GM12878 (cell line): Measurements from ENCODE around the gene ATP5PD. TPM values are rescaled to one million over a fixed set of nuclear protein-coding genes. Genes with fewer than 3 reads are reported as not detected.

ENCODE experiments used
- ATAC-seq: fragments of 200-7000 bp; cut with Tn5 transposase; 3 replicates; pipeline ENCODE4 v1.9.1; 2020; ENCODE audit warnings: mild to moderate bottlenecking, moderate library complexity
- BruUV-seq: library from RNA; stranded (reverse); fragments of 400-500 nt; replicated peaks from 2 replicates; lab custom pipeline; 2021; lab: Mats Ljungman, UMichigan
- CTCF ChIA-PET: fragments of 300-600 bp; sonication (Branson Sonifier 250); formaldehyde crosslinking; extraction: SDS; loops from one replicate; lab custom pipeline; 2021; ENCODE audit warnings: inconsistent platforms; lab: Yijun Ruan, JAX
- POLR2A ChIA-PET: fragments of 350-600 bp; formaldehyde crosslinking; extraction: SDS; loops from one replicate; lab custom pipeline; 2021; ENCODE audit warnings: inconsistent platforms; lab: Charles Lee
- RAD21 ChIA-PET: fragments of 300-600 bp; sonication (Branson Sonifier 250); formaldehyde crosslinking; loops from one replicate; lab custom pipeline; 2023; ENCODE audit warnings: antibody characterized with exemption; ENCODE audit not compliant: unreplicated experiment; lab: Charles Lee
- SMC1A ChIA-PET: fragments of 300-600 bp; sonication (Branson Sonifier 250); formaldehyde crosslinking; loops from one replicate; lab custom pipeline; 2023; ENCODE audit not compliant: unreplicated experiment, uncharacterized antibody; lab: Charles Lee
- DNase-seq: peaks from one replicate; pipeline ENCODE4 v3.0.0-alpha.2; 2011; ENCODE audit warnings: low read depth, low spot score
- FAIRE-seq: peaks from 3 replicates; lab custom pipeline; 2011; peaks lifted over from hg19 to GRCh38; lab: Jason Lieb, UNC
- H2AFZ ChIP-seq: 2 replicates; pipeline ENCODE4 v1.6.0; 2011; ENCODE audit warnings: low read depth, low read length, control low read depth; ENCODE audit not compliant: control insufficient read depth
- H3K27ac ChIP-seq: 2 replicates; pipeline ENCODE4 v1.5.1; 2011; ENCODE audit warnings: control low read depth; ENCODE audit not compliant: control insufficient read depth, insufficient read depth
- H3K27me3 ChIP-seq, 2 experiments: replicated peaks in 1 of 2; 2 replicates each; pipeline versions ENCODE4 v1.6.0 to v1.6.1; 2011; ENCODE audit warnings: low read length in 1 of 2; ENCODE audit not compliant: control insufficient read depth in 2 of 2, insufficient read depth in 2 of 2
- H3K36me3 ChIP-seq, 2 experiments: 2 replicates each; pipeline ENCODE4 v1.5.1; 2011; ENCODE audit warnings: low read length in 1 of 2; ENCODE audit not compliant: control insufficient read depth in 2 of 2, insufficient read depth in 2 of 2
- H3K4me1 ChIP-seq: 2 replicates; pipeline ENCODE4 v1.6.1; 2011; ENCODE audit warnings: mild to moderate bottlenecking, low read length, moderate library complexity, mixed read lengths; ENCODE audit not compliant: control insufficient read depth, insufficient read depth
- H3K4me2 ChIP-seq: 2 replicates; pipeline ENCODE4 v1.6.0; 2011; ENCODE audit warnings: control low read depth; ENCODE audit not compliant: control insufficient read depth, insufficient read depth
- H3K4me3 ChIP-seq: fragments of 200-600 bp; sonication (generic); 2 replicates; pipeline ENCODE4 v1.5.1; 2016
- H3K79me2 ChIP-seq: 2 replicates; pipeline ENCODE4 v1.6.0; 2011; ENCODE audit warnings: low read length; ENCODE audit not compliant: control insufficient read depth, insufficient read depth
- H3K9ac ChIP-seq: 2 replicates; pipeline ENCODE4 v1.8.0; 2011; ENCODE audit warnings: low read length, control low read depth, mixed read lengths; ENCODE audit not compliant: control insufficient read depth, insufficient read depth
- H3K9me3 ChIP-seq: replicated peaks from 3 replicates; pipeline ENCODE4 v1.5.1; 2011; ENCODE audit warnings: mild to moderate bottlenecking, low read length; ENCODE audit not compliant: control insufficient read depth, insufficient read depth
- H4K20me1 ChIP-seq: 2 replicates; pipeline ENCODE4 v1.6.0; 2011; ENCODE audit not compliant: control insufficient read depth, insufficient read depth
- ATF2 ChIP-seq: IDR thresholded peaks from 2 replicates; pipeline ENCODE4 v1.6.1; 2012; ENCODE audit warnings: low read length, inconsistent platforms
- BHLHE40 ChIP-seq, 2 experiments: fragments of 450-650 bp in 1 of 2; IDR thresholded peaks; 2 replicates each; pipeline ENCODE4 v1.6.1; 2011 to 2017; ENCODE audit warnings: low read depth in 2 of 2, borderline replicate concordance in 1 of 2, improper control_type of control experiment in 1 of 2, low read length in 1 of 2, mild to moderate bottlenecking in 1 of 2
- BRCA1 ChIP-seq: IDR thresholded peaks from 2 replicates; pipeline ENCODE4 v1.6.1; 2011; ENCODE audit warnings: low read depth, low read length, improper control_type of control experiment
- CBX5 ChIP-seq: sonication (generic); IDR thresholded peaks from 2 replicates; pipeline ENCODE4 v1.6.1; 2016; ENCODE audit warnings: low read depth, moderate library complexity, mild to moderate bottlenecking, inconsistent platforms
- HDAC6 ChIP-seq: fragments of 200-600 bp; sonication (generic); IDR thresholded peaks from one replicate; pipeline ENCODE4 v1.8.0; 2017; ENCODE audit warnings: antibody characterized with exemption; ENCODE audit not compliant: unreplicated experiment
- KDM1A ChIP-seq: fragments of 200-600 bp; sonication (generic); IDR thresholded peaks from 2 replicates; pipeline ENCODE4 v1.6.1; 2016; ENCODE audit warnings: borderline replicate concordance
- MLLT1 ChIP-seq: fragments of 450-650 bp; IDR thresholded peaks from 2 replicates; pipeline ENCODE4 v1.6.1; 2016; ENCODE audit warnings: mild to moderate bottlenecking
- NFYA ChIP-seq: IDR thresholded peaks from 2 replicates; pipeline ENCODE4 v1.6.1; 2011; ENCODE audit warnings: low read depth, mild to moderate bottlenecking, low read length, improper control_type of control experiment, borderline replicate concordance
- NRF1 ChIP-seq: conservative IDR thresholded peaks from 2 replicates; pipeline ENCODE4 v1.6.1; 2011; ENCODE audit warnings: mild to moderate bottlenecking, low read depth, low read length, improper control_type of control experiment
- PAX8 ChIP-seq: fragments of 450-650 bp; IDR thresholded peaks from 2 replicates; pipeline ENCODE4 v1.6.1; 2017; ENCODE audit warnings: mild to moderate bottlenecking, moderate library complexity
- PBX3 ChIP-seq: IDR thresholded peaks from 2 replicates; pipeline ENCODE4 v1.6.1; 2011; ENCODE audit warnings: mild to moderate bottlenecking, low read depth, low read length, moderate library complexity; ENCODE audit not compliant: insufficient replicate concordance
- RCOR1 ChIP-seq: conservative IDR thresholded peaks from 2 replicates; pipeline ENCODE4 v1.6.1; 2012; ENCODE audit warnings: low read depth, low read length, improper control_type of control experiment
- SUZ12 ChIP-seq: fragments of 200-600 bp; sonication (generic); IDR thresholded peaks from one replicate; pipeline ENCODE4 v1.6.1; 2018; ENCODE audit warnings: antibody characterized with exemption, mild to moderate bottlenecking; ENCODE audit not compliant: unreplicated experiment
- ZNF24 ChIP-seq: fragments of 450-650 bp; IDR thresholded peaks from 2 replicates; pipeline ENCODE4 v1.6.1; 2017; ENCODE audit warnings: antibody characterized with exemption, mild to moderate bottlenecking
- WGBS: methylation state at CpG from one replicate; pipeline ENCODE4 v1.1.6; 2016; ENCODE audit warnings: low lambda C conversion rate; ENCODE audit not compliant: insufficient replicate concordance, insufficient coverage; ENCODE audit errors: missing lambda C conversion rate; 5-methylcytosine and 5-hydroxymethylcytosine counted together
- in situ Hi-C: fragments of 300-500 bp; cut with MboI; formaldehyde crosslinking; loops from 9 replicates; pipeline ENCODE4 v1.14.3; 2018; ENCODE audit warnings: mixed read lengths
- intact Hi-C: fragments of 100-400 bp; cut with micrococcal nuclease; formaldehyde crosslinking; loops from one replicate; pipeline ENCODE4 v1.14.2; 2022; ENCODE audit not compliant: unreplicated experiment
- polyA plus RNA-seq, 11 experiments: library from polyadenylated mRNA; depleted of rRNA in 4 of 11; unstranded in 6 of 11; stranded (reverse) in 5 of 11; fragments of >200 nt; fragmentation: Nextera tagmentation in 4 of 11; fragmentation: Illumina TruSeq in 1 of 11; extraction: Ambion mirVana in 4 of 11; extraction: Trizol in 1 of 11; gene quantifications; 1 replicate in 1 of 11; 2 replicates in 10 of 11; pipeline versions ENCODE4 v1.2.1 to v1.2.3, GENCODE V29; 2011 to 2016; ENCODE audit warnings: inconsistent platforms in 2 of 11, missing spikeins in 2 of 11, low read depth in 1 of 11
- total RNA-seq, 4 experiments: library from RNA; depleted of rRNA in 3 of 4; stranded (reverse); fragments of >200 nt in 3 of 4; fragmentation: Illumina TruSeq in 1 of 4; extraction: Trizol in 1 of 4; gene quantifications; 2 replicates each; pipeline versions ENCODE4 v1.2.1 to v1.2.3, GENCODE V29; 2013 to 2021

The ATP5PD gene
- total and polyA plus RNA-seq, 10 of the 15 experiments (the other 5 are each of a cell fraction or from before 2014, with no cell fraction given), result 172 to 772 (median 321) TPM

- BruUV-seq, result no TSS peak
These were observed 14.8 kb upstream of the ATP5PD start for GRCh38 chr17:75061618-75062017.

More at GRCh38 chr17:75061618-75062017, 14.8 kb upstream of the ATP5PD start:
- over 99% methylated on average over 8 of the region's 8 CpGs for WGBS
- FAIRE-seq, result no peak
- CTCF ChIA-PET, result interaction anchor here (1.0 to 3.8 kb wide), 7 partner anchors 9 to 140 kb away, joined by 3 to 37 read pairs (median 11); partner anchors contain the start of gene MRPL58
- intact Hi-C loops, result no loop called here
- Histone ChIP-seq H3K9me3 (no peaks in the 10 kb centered on the region), H3K27me3 (no peaks in the 10 kb centered on the region), H3K4me2 (no peak overlapping the region), H3K27ac (no peak overlapping the region), H3K9ac (no peak overlapping the region), H2AFZ (no peak overlapping the region), H3K36me3 (peaks cover 7 to 16% of the 10 kb centered on the region in 2 experiments; a peak in 3 of 4 replicates), H4K20me1 (no peaks in the 10 kb centered on the region), H3K4me1 (peaks cover 12% of the 10 kb centered on the region), H3K79me2 (no peaks in the 10 kb centered on the region), H3K4me3 (no peak overlapping the region)
- POLR2A ChIA-PET, result interaction anchor here (1.0 to 1.4 kb wide), 2 partner anchors 14 to 49 kb away, joined by 3 read pairs; partner anchors contain the start of genes KCTD2 and MRPL58
- SMC1A ChIA-PET, result no interaction called here
- in situ Hi-C loops, result no loop called here
- ATAC-seq, result no peak
- TF ChIP-seq NRF1, result no peak
- TF ChIP-seq NFYA, result no peak
- TF ChIP-seq SUZ12, result no peak
- TF ChIP-seq KDM1A, result no peak
- no peak for TF ChIP-seq ZNF24
- TF ChIP-seq BRCA1, result no peak
- TF ChIP-seq PAX8, result no peak
- TF ChIP-seq PBX3, result no peak
- TF ChIP-seq BHLHE40 (IDR thresholded peaks at IDR 0.05; ENCODE audit: borderline replicate concordance in 1 of 2, low read depth in 2 of 2, low read length in 1 of 2), result no peak
- no peak for TF ChIP-seq MLLT1
- no peak for TF ChIP-seq CBX5
- TF ChIP-seq ATF2, result no peak
- TF ChIP-seq RCOR1, result no peak
- no peak for TF ChIP-seq HDAC6
- RAD21 ChIA-PET, result interaction anchor here (1.3 kb wide), 1 partner anchor 100 kb away, joined by 4 read pairs; no protein-coding TSS in a partner anchor
- DNase-seq, result no peak
